WTC11 (cell line): Measurements from ENCODE around the gene IFT122. TPM values are rescaled to one million over a fixed set of nuclear protein-coding genes. Genes with fewer than 3 reads are reported as not detected.

ENCODE experiments used
- ATAC-seq: fragments of 200-7000 bp; cut with Tn5 transposase; 2 replicates; pipeline ENCODE4 v1.10.0; 2021; ENCODE audit warnings: mild to moderate bottlenecking, moderate library complexity
- CTCF ChIA-PET: fragments of 300-600 bp; sonication (Branson Sonifier 250); formaldehyde crosslinking; loops from one replicate; lab custom pipeline; 2021; ENCODE audit warnings: antibody characterized with exemption; lab: Charles Lee
- POLR2A ChIA-PET: fragments of 350-600 bp; sonication (Branson Sonifier 250); formaldehyde crosslinking; loops from one replicate; lab custom pipeline; 2021; ENCODE audit warnings: antibody characterized with exemption; lab: Charles Lee
- DNase-seq: peaks from one replicate; pipeline ENCODE4 v3.0.0; 2021; ENCODE audit warnings: low spot score
- H3K27ac Mint-ChIP-seq: 2 replicates; pipeline ENCODE4 v1.8.0; 2021; ENCODE audit warnings: mixed read lengths
- H3K27me3 Mint-ChIP-seq: 2 replicates; pipeline ENCODE4 v1.8.0; 2021; ENCODE audit warnings: low read depth, mild to moderate bottlenecking, moderate library complexity, mixed read lengths
- H3K36me3 Mint-ChIP-seq: 2 replicates; pipeline ENCODE4 v1.8.0; 2021; ENCODE audit warnings: mixed read lengths
- H3K4me1 Mint-ChIP-seq: 2 replicates; pipeline ENCODE4 v1.8.0; 2022; ENCODE audit warnings: mixed read lengths
- H3K4me3 Mint-ChIP-seq: 2 replicates; pipeline ENCODE4 v1.8.0; 2021; ENCODE audit warnings: mild to moderate bottlenecking, moderate library complexity, mixed read lengths
- H3K9me3 Mint-ChIP-seq: 2 replicates; pipeline ENCODE4 v1.8.0; 2021; ENCODE audit warnings: mixed read lengths
- ATF1 ChIP-seq: sonication (generic); formaldehyde crosslinking; IDR thresholded peaks from 2 replicates; pipeline ENCODE4 v1.8.1; 2023; ENCODE audit warnings: mild to moderate bottlenecking, moderate library complexity, missing genetic modification reagents
- ELF4 ChIP-seq: sonication (generic); formaldehyde crosslinking; IDR thresholded peaks from 2 replicates; pipeline ENCODE4 v1.8.1; 2022; ENCODE audit warnings: low read depth, mild to moderate bottlenecking, moderate library complexity, missing genetic modification reagents
- GRHL2 ChIP-seq: fragments of 250-450 bp; sonication (Bioruptor Pico); IDR thresholded peaks from 2 replicates; pipeline ENCODE4 v1.8.0; 2022; ENCODE audit warnings: mild to moderate bottlenecking, moderate library complexity; ENCODE audit not compliant: insufficient replicate concordance, severe bottlenecking
- NFYB ChIP-seq: sonication (generic); formaldehyde crosslinking; conservative IDR thresholded peaks from 2 replicates; pipeline ENCODE4 v1.8.0; 2022; ENCODE audit warnings: low read depth, missing genetic modification reagents
- NR1H2 ChIP-seq: sonication (generic); formaldehyde crosslinking; IDR thresholded peaks from 2 replicates; pipeline ENCODE4 v1.9.0; 2021; ENCODE audit warnings: mild to moderate bottlenecking, moderate library complexity, missing genetic modification reagents
- OVOL2 ChIP-seq: fragments of 250-450 bp; sonication (Bioruptor Pico); IDR thresholded peaks from 2 replicates; pipeline ENCODE4 v1.9.0; 2021; ENCODE audit warnings: mild to moderate bottlenecking, borderline replicate concordance
- RORB ChIP-seq: fragments of 250-450 bp; sonication (Bioruptor Pico); IDR thresholded peaks from 2 replicates; pipeline ENCODE4 v1.9.0; 2021; ENCODE audit warnings: mild to moderate bottlenecking
- SOX15 ChIP-seq: fragments of 250-450 bp; sonication (Bioruptor Pico); IDR thresholded peaks from 2 replicates; pipeline ENCODE4 v1.9.0; 2021; ENCODE audit warnings: mild to moderate bottlenecking
- TCF7 ChIP-seq: sonication (generic); formaldehyde crosslinking; IDR thresholded peaks from 2 replicates; pipeline ENCODE4 v1.8.0; 2022; ENCODE audit warnings: mild to moderate bottlenecking, low read depth, missing genetic modification reagents, moderate library complexity
- TEAD1 ChIP-seq: sonication (generic); formaldehyde crosslinking; IDR thresholded peaks from 2 replicates; pipeline ENCODE4 v1.8.0; 2022; ENCODE audit warnings: mild to moderate bottlenecking, missing genetic modification reagents
- TEAD4 ChIP-seq: sonication (generic); formaldehyde crosslinking; IDR thresholded peaks from 2 replicates; pipeline ENCODE4 v1.8.0; 2022; ENCODE audit warnings: mild to moderate bottlenecking, missing genetic modification reagents
- TP53 ChIP-seq: sonication (generic); formaldehyde crosslinking; IDR thresholded peaks from 2 replicates; pipeline ENCODE4 v1.8.1; 2023; ENCODE audit warnings: mild to moderate bottlenecking, missing genetic modification reagents
- ZNF396 ChIP-seq: fragments of 250-450 bp; sonication (Bioruptor Pico); IDR thresholded peaks from 2 replicates; pipeline ENCODE4 v1.8.0; 2021; ENCODE audit warnings: mild to moderate bottlenecking, moderate library complexity, borderline replicate concordance
- ZNF671 ChIP-seq: fragments of 250-450 bp; sonication (Bioruptor Pico); IDR thresholded peaks from 2 replicates; pipeline ENCODE4 v1.8.0; 2021; ENCODE audit warnings: mild to moderate bottlenecking
- total RNA-seq: library from RNA; stranded (reverse); gene quantifications from 3 replicates; pipeline ENCODE4 v1.2.3, GENCODE V29; 2021
- TF ChIP-seq, protein P1 (sequence below): sonication (generic); formaldehyde crosslinking; IDR thresholded peaks from 2 replicates; pipeline ENCODE4 v1.8.1; 2022; ENCODE audit warnings: mild to moderate bottlenecking, moderate library complexity, missing genetic modification reagents
- TF ChIP-seq, protein P2 (sequence below): sonication (generic); formaldehyde crosslinking; IDR thresholded peaks from 2 replicates; pipeline ENCODE4 v1.8.0; 2022; ENCODE audit warnings: mild to moderate bottlenecking, missing genetic modification reagents
- TF ChIP-seq, protein P3 (sequence below): sonication (generic); formaldehyde crosslinking; IDR thresholded peaks from 2 replicates; pipeline ENCODE4 v1.8.1; 2023; ENCODE audit warnings: mild to moderate bottlenecking, moderate library complexity, missing genetic modification reagents
- TF ChIP-seq, protein P4 (sequence below): sonication (generic); formaldehyde crosslinking; IDR thresholded peaks from 2 replicates; pipeline ENCODE4 v1.8.0; 2023; ENCODE audit warnings: missing genetic modification reagents
- TF ChIP-seq, protein P5 (sequence below): sonication (generic); formaldehyde crosslinking; conservative IDR thresholded peaks from 2 replicates; pipeline ENCODE4 v1.8.1; 2022; ENCODE audit warnings: mild to moderate bottlenecking, missing genetic modification reagents
- TF ChIP-seq, protein P6 (sequence below): sonication (generic); formaldehyde crosslinking; IDR thresholded peaks from 2 replicates; pipeline ENCODE4 v1.8.0; 2023; ENCODE audit warnings: mild to moderate bottlenecking, missing genetic modification reagents
- TF ChIP-seq, protein P7 (sequence below): sonication (generic); formaldehyde crosslinking; IDR thresholded peaks from 2 replicates; pipeline ENCODE4 v1.8.0; 2022; ENCODE audit warnings: missing genetic modification reagents

Gene IFT122
- total RNA-seq, 1 experiment from 2014 or later, result 22.8 TPM

DNA sequence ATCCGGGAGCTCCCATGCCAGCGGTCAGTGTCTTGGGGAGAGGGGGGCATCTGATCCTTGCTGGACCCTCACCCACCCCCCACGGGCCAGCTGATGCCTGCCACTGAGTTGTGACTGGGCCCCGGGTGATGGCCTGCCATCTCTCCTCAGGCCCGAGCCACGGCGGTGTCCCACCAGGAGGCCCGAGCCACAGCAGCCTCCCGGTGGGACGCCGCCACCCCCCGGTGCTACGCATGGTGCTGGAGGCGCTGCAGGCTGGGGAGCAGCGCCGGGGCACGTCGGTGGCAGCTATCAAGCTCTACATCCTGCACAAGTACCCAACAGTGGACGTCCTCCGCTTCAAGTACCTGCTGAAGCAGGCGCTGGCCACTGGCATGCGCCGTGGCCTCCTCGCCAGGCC, 107.2 kb downstream of the IFT122 start:
- no peak for DNase-seq
- H3K27ac Mint-ChIP-seq, result no peak overlapping the region
- ATAC-seq, result no peak
- no peak overlapping the region for H3K4me3 Mint-ChIP-seq
- ChIA-PET POLR2A (no interaction called here), CTCF (interaction anchor here (1.4 kb wide), 1 partner anchor 13 kb away, joined by 3 read pairs; no protein-coding TSS in a partner anchor)
- peaks cover 6% of the 10 kb centered on the region for H3K4me1 Mint-ChIP-seq
- TF ChIP-seq, protein P1, sequence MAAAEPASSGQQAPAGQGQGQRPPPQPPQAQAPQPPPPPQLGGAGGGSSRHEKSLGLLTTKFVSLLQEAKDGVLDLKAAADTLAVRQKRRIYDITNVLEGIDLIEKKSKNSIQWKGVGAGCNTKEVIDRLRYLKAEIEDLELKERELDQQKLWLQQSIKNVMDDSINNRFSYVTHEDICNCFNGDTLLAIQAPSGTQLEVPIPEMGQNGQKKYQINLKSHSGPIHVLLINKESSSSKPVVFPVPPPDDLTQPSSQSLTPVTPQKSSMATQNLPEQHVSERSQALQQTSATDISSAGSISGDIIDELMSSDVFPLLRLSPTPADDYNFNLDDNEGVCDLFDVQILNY, result no peak
- TF ChIP-seq, protein P2, sequence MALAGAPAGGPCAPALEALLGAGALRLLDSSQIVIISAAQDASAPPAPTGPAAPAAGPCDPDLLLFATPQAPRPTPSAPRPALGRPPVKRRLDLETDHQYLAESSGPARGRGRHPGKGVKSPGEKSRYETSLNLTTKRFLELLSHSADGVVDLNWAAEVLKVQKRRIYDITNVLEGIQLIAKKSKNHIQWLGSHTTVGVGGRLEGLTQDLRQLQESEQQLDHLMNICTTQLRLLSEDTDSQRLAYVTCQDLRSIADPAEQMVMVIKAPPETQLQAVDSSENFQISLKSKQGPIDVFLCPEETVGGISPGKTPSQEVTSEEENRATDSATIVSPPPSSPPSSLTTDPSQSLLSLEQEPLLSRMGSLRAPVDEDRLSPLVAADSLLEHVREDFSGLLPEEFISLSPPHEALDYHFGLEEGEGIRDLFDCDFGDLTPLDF (CRISPR knock-in tag), result no peak
- no peaks in the 10 kb centered on the region for H3K9me3 Mint-ChIP-seq
- H3K27me3 Mint-ChIP-seq, result no peaks in the 10 kb centered on the region
- no peaks in the 10 kb centered on the region for H3K36me3 Mint-ChIP-seq

DNA sequence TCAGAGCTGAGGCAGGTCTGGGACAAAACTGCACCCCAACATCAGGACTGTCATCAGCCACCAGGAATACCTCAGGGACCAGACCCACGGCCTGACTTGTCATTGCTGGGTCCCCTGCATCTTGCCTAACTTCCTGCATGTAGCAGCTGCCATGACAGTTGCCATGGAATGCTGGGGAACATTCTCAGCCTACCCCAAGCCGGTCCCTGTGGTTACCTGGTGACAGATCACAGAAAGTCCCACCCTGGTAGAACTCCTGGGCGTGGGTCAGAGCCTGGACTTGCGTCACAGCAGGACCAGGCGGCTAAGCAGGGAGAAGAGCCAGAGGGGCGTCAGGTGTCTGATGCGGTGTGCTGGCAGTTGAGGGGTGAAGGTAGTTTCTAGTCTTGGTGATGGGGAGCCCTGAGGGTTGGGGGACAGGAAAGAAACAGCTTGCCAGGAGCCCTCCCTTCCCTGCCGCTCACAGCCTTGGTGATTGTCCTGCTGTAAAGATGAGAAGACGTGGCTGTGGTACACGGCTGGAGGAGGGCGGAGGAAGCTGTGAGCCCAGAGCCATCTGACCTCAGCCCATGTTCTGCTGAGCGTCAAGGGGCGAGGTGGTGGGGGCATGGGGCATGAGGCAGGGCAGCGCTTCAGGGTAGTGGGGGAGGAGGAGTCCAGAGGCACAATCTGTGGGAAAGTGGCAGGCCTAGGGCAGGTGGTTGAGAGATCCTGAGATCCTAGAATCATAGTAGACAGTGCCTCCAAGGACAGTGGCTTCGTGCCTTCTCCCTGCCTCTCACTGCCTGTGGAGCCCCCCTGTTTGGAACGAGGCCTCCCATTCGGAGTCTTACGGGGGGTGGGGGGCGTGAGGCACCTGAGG, 108.3 kb downstream of the IFT122 start:
- no peak for TF ChIP-seq RORB
- TF ChIP-seq TEAD4 (CRISPR knock-in tag), result no peak
- TF ChIP-seq ELF4 (CRISPR knock-in tag), result no peak
- TF ChIP-seq TCF7 (CRISPR knock-in tag), result no peak
- TF ChIP-seq ZNF396 (CRISPR knock-in tag), result no peak
- no peak for TF ChIP-seq NR1H2 (CRISPR knock-in tag)
- TF ChIP-seq, protein P3, sequence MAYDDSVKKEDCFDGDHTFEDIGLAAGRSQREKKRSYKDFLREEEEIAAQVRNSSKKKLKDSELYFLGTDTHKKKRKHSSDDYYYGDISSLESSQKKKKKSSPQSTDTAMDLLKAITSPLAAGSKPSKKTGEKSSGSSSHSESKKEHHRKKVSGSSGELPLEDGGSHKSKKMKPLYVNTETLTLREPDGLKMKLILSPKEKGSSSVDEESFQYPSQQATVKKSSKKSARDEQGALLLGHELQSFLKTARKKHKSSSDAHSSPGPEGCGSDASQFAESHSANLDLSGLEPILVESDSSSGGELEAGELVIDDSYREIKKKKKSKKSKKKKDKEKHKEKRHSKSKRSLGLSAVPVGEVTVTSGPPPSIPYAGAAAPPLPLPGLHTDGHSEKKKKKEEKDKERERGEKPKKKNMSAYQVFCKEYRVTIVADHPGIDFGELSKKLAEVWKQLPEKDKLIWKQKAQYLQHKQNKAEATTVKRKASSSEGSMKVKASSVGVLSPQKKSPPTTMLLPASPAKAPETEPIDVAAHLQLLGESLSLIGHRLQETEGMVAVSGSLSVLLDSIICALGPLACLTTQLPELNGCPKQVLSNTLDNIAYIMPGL (CRISPR knock-in tag), result no peak
- no peak for TF ChIP-seq SOX15 (CRISPR knock-in tag)
- no peak for TF ChIP-seq NFYB (CRISPR knock-in tag)
- TF ChIP-seq, protein P4, sequence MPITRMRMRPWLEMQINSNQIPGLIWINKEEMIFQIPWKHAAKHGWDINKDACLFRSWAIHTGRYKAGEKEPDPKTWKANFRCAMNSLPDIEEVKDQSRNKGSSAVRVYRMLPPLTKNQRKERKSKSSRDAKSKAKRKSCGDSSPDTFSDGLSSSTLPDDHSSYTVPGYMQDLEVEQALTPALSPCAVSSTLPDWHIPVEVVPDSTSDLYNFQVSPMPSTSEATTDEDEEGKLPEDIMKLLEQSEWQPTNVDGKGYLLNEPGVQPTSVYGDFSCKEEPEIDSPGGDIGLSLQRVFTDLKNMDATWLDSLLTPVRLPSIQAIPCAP (CRISPR knock-in tag), result no peak
- no peak for TF ChIP-seq TEAD1 (CRISPR knock-in tag)
- TF ChIP-seq, protein P5, sequence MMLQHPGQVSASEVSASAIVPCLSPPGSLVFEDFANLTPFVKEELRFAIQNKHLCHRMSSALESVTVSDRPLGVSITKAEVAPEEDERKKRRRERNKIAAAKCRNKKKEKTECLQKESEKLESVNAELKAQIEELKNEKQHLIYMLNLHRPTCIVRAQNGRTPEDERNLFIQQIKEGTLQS (CRISPR knock-in tag), result no peak
- TF ChIP-seq, protein P6, sequence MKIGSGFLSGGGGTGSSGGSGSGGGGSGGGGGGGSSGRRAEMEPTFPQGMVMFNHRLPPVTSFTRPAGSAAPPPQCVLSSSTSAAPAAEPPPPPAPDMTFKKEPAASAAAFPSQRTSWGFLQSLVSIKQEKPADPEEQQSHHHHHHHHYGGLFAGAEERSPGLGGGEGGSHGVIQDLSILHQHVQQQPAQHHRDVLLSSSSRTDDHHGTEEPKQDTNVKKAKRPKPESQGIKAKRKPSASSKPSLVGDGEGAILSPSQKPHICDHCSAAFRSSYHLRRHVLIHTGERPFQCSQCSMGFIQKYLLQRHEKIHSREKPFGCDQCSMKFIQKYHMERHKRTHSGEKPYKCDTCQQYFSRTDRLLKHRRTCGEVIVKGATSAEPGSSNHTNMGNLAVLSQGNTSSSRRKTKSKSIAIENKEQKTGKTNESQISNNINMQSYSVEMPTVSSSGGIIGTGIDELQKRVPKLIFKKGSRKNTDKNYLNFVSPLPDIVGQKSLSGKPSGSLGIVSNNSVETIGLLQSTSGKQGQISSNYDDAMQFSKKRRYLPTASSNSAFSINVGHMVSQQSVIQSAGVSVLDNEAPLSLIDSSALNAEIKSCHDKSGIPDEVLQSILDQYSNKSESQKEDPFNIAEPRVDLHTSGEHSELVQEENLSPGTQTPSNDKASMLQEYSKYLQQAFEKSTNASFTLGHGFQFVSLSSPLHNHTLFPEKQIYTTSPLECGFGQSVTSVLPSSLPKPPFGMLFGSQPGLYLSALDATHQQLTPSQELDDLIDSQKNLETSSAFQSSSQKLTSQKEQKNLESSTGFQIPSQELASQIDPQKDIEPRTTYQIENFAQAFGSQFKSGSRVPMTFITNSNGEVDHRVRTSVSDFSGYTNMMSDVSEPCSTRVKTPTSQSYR, result no peak
- TF ChIP-seq GRHL2 (CRISPR knock-in tag), result no peak
- no peak for TF ChIP-seq ATF1 (CRISPR knock-in tag)
- TF ChIP-seq, protein P7, sequence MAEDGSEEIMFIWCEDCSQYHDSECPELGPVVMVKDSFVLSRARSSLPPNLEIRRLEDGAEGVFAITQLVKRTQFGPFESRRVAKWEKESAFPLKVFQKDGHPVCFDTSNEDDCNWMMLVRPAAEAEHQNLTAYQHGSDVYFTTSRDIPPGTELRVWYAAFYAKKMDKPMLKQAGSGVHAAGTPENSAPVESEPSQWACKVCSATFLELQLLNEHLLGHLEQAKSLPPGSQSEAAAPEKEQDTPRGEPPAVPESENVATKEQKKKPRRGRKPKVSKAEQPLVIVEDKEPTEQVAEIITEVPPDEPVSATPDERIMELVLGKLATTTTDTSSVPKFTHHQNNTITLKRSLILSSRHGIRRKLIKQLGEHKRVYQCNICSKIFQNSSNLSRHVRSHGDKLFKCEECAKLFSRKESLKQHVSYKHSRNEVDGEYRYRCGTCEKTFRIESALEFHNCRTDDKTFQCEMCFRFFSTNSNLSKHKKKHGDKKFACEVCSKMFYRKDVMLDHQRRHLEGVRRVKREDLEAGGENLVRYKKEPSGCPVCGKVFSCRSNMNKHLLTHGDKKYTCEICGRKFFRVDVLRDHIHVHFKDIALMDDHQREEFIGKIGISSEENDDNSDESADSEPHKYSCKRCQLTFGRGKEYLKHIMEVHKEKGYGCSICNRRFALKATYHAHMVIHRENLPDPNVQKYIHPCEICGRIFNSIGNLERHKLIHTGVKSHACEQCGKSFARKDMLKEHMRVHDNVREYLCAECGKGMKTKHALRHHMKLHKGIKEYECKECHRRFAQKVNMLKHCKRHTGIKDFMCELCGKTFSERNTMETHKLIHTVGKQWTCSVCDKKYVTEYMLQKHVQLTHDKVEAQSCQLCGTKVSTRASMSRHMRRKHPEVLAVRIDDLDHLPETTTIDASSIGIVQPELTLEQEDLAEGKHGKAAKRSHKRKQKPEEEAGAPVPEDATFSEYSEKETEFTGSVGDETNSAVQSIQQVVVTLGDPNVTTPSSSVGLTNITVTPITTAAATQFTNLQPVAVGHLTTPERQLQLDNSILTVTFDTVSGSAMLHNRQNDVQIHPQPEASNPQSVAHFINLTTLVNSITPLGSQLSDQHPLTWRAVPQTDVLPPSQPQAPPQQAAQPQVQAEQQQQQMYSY (CRISPR knock-in tag), result no peak
- TF ChIP-seq OVOL2, result no peak
- no peak for TF ChIP-seq ZNF671 (CRISPR knock-in tag)
- no peak for TF ChIP-seq TP53 (CRISPR knock-in tag)
- TF ChIP-seq, protein P1, result no peak
- no peak for DNase-seq
- no peak overlapping the region for H3K4me3 Mint-ChIP-seq
- no peaks in the 10 kb centered on the region for H3K27me3 Mint-ChIP-seq
- no peaks in the 10 kb centered on the region for H3K9me3 Mint-ChIP-seq
- ChIA-PET POLR2A (interaction anchor here (0.5 kb wide), 1 partner anchor 299 kb away, joined by 3 read pairs; no protein-coding TSS in a partner anchor), CTCF (interaction anchor here (1.4 kb wide), 1 partner anchor 14 kb away, joined by 3 read pairs; no protein-coding TSS in a partner anchor)
- peaks cover 12% of the 10 kb centered on the region for H3K4me1 Mint-ChIP-seq
- no peak overlapping the region; the same call in 1 of the 2 replicates for H3K27ac Mint-ChIP-seq
- no peaks in the 10 kb centered on the region for H3K36me3 Mint-ChIP-seq
- ATAC-seq, result no peak
